HG02571 (cell line): ENCODE results near the gene MAMLD1.

Experiments used
- ATAC-seq: cut with Tn5 transposase; IDR thresholded peaks from one replicate; pipeline ENCODE4 v1.9.1; 2021; ENCODE audit warnings: mild to moderate bottlenecking, moderate library complexity; ENCODE audit not compliant: unreplicated experiment

Gene MAMLD1

DNA sequence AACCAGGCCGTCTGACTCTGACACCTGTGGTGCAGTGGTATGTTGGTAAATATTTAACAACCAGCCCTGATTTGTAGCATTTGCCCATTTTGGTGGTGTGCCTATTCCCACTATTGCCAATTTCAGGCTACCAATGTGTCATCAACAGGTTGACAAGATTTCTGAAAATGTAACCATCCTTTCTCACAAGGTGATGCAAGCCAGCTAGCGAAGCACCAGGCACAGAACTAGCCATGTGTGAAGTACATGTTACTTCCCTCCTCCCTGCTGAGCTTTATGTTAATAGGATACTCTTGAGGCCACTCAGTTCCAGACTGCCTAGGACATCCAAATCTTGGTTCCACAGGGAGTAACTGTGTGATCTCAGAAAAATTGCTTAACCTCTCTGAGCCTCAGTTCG lies 7.2 kb upstream of the MAMLD1 start:
- no peak for ATAC-seq

DNA sequence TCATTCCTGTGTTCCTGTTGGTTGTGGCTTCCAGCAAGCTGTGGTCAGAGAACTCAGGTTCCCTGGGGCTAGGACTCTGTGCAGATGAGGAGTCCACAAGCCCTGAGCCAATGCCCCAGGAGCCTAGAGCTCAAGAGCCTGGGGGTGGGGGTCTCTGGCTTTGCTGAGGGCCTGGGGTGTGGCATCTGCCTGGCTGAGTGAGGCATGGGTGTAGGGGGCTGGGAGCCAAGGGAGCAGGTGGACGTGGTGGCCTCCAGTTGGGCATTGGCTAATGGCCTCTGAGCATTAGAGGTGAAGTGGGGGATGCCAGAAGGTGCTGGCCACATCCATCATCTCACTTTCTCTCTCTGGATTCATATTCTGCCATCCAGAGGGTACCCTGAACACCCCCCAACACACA lies 5.3 kb upstream of the MAMLD1 start:
- ATAC-seq, result no peak

DNA sequence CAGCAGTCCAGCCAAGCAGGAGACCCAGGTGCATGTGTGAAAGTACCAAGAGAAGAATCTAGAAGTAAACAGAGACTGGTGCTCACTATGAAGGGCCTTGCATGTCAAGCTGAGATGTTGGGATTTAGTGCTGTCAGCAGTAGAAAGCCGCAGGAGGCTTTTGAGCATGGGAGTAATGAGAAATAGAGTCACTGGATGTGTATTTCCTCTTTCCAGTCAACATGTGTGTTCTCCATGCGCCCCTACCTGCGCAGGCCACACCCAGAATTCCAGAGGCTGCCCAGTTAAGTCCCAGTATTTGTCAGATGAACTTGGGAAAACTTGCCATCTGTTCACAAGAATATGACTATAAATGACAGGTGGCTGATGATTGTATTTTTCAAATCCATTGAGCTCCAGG lies 4.5 kb upstream of the MAMLD1 start:
- ATAC-seq, result no peak

DNA sequence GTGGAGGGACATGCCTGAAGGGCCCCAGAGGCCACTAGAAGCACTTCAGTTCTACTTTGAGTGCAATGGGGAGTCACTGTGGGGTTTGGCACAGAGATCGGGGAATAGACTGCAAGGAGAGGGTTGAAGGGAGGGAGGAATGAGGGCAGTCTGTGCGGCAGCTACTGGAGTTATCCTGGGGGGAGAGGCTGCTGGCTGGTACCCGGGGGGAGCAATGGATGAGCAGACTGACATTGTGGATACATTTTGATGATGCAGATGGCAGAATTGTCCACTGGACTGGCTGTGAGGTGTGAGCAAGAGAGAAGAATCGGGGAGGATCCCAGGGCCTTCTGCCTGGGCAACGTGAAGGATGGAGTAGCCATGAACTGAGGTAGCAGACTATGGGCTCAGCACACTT lies 2.8 kb upstream of the MAMLD1 start:
- ATAC-seq, result no peak

DNA sequence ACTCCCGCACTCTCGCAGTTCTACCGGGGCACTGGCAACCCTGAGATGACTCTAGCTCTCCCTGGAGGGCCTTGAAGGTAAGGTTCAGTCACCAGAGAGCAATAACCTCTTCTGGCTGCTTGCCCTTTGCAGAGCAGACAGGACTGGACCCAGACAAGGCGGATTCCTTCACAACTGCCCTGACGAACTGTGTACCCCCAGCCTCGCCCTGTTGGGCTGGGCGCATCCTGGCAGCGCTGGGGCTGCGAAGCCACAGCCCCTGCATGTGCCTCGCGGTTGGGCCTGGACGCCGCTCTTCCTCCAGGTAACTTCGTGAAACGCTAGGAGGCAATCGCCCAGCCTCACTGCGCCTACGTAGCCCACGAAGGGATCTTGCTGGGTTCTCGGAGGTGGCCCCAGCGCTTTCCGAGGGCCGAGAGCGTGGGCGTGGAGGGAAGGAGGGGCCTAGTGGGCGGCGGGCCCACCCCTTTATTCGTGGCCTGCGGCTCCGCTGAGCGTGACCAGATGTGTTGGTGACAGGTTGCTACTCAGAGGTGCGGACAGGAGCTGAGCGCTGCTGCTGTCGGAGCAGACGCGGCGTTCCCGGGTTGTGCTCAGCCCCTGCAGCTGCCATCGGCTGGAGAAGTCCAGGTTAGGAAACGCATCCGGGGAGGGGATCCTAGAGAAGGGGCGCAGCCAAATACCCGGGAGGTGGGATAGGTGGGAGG lies 1.9 kb upstream of the MAMLD1 start:
- ATAC-seq, result no peak

DNA sequence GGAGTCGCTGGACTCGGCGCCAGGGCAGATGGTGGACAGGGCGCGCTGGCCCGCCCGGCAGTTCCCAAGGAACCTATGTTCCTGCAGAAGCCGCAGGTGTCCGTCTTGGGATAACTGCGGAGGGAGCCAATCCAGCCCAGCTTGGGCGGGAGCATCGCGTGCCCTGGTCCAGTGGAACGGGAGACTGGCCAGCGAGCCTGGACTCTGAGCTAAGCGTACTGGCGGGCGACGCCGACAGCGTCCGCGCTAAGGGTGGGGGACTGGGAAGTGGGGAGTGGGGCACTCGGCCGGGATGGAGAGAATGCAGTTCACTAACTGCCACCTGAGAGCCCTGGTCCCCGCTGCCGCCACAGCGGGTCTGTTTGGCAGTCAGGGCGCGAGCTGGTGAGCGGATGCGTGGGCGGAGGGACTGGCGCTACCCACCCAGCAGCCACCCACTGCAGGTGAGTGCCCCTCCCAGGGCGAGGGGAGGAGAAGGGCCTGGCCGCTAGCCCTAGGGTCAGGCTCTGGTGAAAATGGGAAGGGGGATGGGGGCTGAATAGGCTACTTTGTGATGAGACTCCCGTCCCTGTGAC lies 1.3 kb upstream of the MAMLD1 start:
- no peak for ATAC-seq

DNA sequence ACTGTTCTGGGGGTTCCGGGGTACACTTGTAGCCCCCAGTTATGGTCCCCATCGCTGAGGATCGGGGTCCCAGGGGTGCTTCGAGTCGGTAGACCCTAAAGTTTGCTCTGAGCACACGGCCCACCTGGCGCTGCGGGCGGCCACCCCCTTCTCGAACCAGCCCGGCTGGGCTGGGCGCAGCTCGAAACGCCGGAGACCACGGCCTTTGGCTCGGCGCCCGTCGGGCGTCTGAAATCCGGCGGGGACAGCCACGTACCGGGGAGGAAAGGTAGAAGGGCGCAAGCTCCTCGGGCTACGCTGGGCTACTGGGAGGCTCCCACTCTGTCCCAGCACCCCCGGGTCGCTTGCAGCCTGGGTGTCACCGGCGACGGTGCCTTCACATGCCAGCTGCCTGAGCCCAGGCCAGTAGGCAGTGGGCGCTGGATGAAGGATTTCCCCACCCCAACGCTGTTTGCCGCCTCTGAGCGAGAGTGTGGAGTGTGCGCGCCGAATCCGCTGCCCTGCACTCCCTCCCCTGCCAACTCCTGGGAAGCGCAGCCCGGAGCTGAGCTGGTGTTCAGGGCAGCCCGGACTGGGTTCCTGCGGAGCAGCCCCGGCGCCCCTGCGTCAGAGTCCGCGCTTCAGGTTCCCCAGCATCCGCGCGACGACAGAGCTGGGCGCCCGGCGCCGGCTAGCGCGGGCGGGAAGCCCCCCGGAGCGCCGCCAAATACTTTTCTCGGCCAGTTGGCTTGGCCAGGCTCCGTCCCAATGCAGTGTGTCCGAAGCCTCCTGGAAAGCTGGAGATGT lies 637 bp downstream of the MAMLD1 start:
- ATAC-seq, result no peak

DNA sequence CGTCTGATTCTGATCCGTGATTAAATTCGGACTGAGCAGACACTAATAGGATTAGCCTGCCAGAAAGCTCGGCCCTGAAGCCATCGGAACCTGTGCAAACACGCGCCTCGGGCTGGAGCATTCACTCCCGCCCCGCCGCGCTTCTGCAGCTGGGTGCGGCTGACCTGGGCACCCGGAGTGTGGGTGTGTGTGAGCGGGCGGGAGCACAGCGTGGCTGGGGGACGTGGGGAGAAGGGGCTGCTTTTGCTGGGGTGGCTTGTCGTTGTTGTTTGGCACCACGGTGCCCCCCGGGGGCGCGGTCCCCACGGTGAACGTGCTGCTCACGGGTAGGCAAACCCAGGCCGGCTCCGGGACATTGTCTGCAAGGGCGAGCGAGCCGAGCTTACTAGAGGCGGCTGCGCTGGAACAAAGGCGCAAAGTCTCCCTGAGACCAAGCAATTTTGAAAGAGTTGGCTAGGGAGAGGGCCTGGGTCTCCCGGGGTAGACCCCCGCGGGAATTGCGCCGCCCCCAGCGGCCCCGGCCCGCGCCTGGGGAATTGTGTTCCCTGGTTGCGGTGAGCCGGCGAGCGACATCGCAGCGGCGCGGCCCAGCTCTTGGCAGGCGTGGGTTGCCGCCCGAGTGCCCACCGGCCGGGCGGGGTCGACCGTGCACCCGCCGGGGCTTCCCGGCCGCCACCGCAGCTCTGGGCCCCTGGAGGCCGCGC lies 1.4 kb downstream of the MAMLD1 start:
- no peak for ATAC-seq

DNA sequence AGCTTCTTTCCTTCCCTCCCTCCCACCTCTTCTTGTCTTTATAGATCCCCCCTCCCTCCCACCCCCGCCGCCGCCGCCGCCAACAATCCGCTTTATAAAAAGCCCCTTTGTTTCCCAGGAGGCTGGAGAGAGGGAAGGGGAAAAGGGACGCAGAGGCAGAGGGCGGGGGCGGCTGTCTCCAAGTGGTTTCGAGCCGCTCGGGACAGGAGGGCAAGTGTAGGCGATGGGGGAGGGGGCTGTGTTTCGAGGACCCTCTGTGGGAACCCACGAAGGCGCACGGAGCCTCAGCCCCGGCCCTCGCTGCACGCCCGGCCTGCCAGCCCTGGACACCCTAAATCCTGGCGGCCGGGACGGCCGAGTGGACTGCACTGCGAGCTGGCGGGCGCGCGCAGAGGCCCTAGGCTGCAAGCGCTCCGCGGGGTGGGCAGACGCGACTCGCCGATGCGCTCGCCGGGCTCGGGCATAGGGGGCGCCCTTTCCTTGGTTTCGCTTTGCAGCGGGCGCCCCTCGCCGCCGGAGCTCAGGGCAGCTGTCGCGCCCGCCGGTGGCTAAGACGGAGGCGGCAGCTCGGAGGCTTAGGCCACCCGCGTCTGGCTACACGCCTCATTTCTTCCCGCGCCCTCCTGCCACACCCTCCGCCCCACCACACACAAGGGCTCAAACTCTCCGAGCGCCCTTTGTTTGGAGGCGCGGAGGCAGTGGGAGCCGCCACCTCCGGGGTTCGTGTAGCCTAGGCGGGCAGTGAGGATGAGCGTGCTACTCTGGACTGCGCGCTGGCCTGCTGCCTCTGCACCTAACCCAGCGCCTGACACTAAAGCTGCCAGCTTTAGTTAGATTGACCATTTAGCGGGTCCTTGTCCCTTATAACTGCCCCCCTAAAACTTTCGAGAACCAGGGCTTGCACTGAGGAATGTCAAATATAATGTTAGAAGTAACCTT lies 2.2 kb downstream of the MAMLD1 start:
- no peak for ATAC-seq

DNA sequence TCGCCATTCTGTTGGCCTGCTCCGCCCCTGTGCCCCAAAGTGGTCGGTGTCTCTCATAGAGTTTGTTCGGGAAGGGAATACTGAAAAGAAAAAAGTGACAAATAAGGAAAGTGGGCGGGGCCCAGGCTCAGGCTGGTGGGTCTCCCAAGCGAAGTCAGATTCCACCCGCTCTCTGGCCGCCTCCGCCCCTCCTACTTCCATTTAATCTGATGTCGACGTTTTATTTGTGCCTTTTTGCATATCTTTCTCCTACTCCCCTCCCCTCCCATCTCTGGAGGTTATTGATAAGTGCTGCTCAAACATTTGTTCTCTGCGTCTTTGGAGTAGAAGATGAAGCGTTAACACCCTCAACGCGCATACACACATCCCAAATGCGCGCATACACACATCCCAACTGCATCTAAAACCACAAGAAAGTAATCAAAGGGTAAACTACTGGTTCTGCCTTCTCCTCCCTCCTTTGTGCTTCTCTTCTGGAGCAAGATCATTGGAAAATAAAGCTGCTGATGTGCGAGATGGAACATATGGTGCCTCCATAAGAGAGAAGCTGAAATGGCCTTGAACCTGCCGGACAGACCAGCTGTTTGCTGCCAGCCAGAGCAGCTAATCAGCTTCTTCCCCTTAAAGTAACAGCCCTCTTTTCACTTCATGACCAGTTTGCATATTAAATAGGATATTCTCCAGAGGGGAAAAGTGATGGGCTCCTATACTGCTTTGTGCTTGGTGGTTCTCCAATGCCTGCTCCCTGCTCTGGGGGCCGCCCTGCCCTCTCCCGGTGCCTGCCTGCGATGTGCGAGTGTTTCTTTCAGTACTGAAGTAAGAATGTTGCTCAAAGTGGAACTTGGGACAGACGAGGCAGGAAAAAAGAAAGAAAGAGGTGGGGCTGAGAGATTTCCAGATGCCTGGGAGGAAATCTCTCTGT lies 3.1 kb downstream of the MAMLD1 start:
- no peak for ATAC-seq

DNA sequence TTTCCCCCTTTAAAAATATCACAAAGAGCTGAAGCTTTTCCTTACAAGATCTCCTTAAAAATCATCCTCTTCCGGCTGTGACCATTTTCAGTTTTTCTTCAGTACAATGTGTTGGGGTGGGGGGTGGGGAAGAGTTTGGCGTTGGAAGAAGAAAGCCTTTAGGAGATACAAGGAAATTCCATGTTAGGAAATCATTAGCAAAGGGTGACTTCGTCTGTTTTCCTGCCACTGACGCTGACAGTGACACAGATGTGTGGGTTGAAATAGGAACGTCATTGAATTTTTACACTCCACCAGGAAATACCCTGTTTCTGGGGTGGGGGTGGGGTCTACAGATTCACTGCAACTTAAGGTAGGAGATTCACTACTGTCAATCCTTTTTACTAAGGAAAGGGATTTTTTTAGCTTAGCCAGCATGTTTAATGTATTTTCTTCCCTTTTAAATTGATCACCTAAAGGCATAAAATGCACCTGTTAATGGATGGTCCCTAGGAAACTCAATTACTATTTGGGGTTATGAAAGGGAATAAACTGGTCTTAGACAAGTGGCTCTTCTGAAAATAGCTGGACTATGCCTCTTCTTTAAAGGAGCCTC lies 3.9 kb downstream of the MAMLD1 start:
- no peak for ATAC-seq

DNA sequence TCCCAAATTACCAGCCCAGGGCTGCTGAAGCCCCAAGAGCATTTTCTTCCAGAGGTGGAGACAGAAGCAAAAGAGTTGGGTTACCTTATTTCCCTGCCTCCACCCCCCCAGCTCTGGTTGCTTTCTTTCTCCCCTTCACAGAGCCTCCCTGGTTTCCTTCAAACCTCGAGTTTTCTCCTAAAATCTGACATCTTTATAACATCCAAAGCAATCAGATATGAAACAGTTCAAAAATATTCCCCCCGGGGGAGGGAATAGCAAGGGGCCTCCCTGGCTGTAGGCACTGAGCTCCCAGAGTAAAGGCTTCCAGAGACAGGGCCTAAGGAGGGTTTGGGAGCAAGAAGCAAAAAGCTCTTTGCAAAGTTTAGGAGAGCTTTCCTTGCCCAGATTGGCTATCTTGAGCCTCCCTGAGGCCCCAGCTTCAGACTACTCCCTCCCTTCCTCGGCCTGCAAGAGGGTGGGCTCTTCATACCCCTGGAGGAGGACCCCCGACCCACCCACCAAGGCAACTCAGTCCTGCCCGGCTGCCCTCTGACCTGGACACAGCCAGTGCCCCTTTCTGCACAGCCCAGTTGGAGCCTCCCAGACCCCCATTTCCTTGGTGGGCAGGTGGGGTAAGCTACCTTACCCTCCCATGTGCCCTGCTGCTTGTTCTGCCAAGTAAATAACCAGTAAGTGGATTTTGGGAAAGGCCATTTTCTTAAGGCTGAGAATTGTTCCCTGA lies 7.6 kb downstream of the MAMLD1 start:
- no peak for ATAC-seq

DNA sequence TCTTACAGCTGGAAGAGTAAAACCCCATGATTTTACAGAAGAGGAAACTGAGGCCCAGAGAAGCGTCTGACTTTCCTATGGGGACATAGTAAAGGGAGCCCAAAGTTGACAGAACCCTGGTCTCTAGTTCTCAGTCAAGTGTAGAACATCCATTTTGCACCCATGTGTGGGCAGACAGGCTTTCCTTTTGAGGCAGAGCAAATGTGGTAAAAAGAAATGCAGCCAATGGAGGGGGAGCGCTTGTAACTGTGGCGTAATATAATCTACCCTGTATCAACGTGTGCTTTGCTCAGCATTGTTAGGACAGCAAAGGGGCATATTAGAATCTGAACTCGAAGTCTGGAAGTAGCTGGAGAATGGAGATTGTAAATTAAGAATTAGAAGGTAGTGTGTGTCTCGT lies 8.8 kb downstream of the MAMLD1 start:
- ATAC-seq, result no peak

DNA sequence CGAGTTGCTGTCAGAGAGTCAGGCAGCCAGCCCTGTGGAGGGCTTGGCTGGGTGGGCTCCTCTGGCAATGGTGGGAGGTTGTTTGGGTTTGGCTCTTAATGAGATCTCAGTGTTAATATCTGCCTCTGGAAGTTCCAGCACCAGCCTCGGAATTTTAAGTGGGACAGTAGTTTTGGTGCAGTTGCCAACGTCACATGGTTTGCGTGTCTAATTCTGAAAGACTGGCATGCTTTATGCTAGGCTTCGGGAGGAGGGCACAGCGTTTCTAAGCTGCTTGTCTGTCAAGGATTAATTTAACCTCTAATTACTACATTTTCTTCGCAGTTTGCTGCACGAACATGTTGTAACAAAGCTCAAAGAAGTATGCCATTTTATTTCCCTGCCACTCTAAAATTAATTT lies 9.2 kb downstream of the MAMLD1 start:
- ATAC-seq, result no peak

DNA sequence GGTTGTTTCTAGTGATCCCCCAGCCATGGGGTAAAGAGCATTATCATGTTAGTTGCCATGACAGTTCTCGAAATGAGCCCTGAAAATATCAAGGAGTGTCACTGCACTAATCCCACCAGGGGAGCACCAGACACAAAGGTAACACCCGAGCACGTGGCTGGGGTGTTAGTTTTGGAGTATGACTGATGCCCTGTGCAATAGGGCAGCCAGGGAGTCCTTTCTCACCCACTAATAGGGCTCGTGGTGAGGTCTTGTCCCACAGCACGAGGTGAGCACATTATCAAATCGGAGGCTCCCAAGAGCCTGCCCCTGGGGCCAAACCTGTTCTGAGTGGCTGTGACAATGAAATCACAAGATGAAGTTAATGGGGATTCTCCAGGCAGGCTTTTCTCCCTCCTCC lies 9.6 kb downstream of the MAMLD1 start:
- ATAC-seq, result no peak

DNA sequence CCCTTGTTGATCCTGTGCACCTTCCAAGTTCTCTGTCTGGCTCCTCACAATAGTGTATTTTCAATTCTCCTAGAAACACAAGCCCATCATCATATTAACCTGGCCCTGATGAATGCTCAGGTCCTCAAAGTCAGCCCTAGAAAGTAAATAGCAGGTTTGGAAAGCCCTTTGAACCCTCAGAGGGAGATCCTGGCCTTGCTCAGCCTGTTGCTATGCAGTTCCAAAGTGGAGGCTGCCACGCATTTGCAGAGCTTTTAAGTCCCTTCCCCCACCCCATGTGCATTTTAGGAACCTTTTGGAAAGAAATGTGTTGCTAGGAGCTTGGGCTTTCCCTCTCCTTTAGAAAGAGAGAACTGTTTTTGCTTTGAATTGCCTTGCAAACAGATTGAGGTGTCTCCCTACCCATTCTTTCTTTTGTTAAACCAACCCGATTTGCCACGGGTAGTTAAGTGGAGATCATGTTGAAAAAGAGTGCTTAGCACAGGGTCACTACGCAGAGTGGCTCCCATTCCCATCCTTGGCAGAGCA lies 12.2 kb downstream of the MAMLD1 start:
- no peak for ATAC-seq

DNA sequence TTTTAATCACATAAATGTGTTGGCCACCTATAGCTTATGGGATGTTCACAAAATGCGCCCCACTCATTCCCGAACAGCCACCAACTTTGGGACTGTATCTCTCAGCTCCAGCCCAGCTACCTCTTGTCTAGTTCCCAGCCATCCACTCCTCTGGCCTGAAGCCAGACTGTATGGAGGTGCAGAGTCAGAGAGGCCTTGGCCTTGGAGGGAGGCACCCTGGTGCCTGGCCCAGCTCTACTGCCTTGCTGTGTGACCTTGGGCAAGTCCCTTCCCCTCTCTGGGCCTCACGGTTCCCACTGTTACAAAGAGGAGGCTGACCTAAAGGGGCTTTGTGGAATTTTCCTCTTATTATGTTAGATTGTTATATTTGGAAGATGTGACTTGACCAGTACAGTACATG lies 13.9 kb downstream of the MAMLD1 start:
- no peak for ATAC-seq

DNA sequence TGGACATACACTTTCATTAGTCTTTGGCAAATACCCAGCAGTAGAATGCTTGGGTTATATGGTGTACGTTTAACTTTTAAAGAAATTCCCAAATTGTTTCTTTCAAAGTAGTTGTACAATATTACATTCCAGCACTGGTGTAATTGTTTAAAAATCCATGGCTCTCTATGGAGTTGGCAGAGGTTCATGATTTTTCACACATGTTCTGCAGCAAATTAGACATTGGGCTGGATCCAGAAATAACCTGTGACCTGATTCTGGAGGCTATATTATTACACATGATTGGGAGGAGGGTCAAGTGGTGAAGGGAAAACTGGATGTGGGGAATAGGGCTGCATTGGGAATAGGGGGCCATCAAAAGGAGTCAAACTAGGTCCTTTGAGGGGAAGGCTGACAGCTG lies 41.9 kb downstream of the MAMLD1 start:
- ATAC-seq, result no peak
